ENCODE data around the gene SMAD2. TPM values are rescaled to one million over a fixed set of nuclear protein-coding genes. Genes with fewer than 3 reads are reported as not detected.
"Not testable (repeated sequence)": the region's sequence is repeated elsewhere in the genome, so short reads cannot be mapped to it uniquely, and the experiment has no call there.

The SMAD2 gene
- total and polyA plus RNA-seq, 4 donors: 11.8 to 31.3 (median 22.8) TPM

DNA sequence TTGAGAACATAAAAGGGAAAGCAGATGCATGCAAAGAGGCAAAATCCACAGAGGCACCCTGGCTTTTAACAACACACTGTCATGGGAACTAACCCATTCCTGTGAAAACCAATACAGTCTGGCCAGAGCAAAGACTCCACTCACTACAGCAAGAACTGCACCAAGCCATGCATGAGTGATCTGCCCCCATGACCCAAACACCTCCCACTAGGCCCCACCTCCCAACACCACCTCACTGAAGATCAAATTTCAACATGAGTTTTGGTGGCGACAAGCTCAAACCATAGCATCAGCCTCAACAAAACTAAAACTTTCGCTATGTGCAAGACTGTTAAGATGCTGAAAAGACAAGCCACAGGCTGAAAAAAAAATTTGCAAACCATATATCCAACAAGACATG is 162.8 kb downstream of the SMAD2 start:
- H3K27me3 ChIP-seq (ENCODE audit: control insufficient read depth in 4 of 4, insufficient read depth in 4 of 4, low read length in 3 of 4): no peaks in the 10 kb centered on the region
- no peaks in the 10 kb centered on the region for H3K36me3 ChIP-seq (ENCODE audit: control insufficient read depth in 4 of 4, insufficient read depth in 3 of 4, low read depth in 1 of 4, low read length in 3 of 4)
- no peaks in the 10 kb centered on the region for H3K4me1 ChIP-seq (ENCODE audit: control insufficient read depth in 4 of 4, insufficient read depth in 4 of 4, low read length in 3 of 4)
- H3K9me3 ChIP-seq (ENCODE audit: control insufficient read depth in 4 of 4, low read length in 3 of 4): peaks cover 0 to 4% (median 1%) of the 10 kb centered on the region in 4 donors
- no peak overlapping the region for H3K4me3 ChIP-seq (ENCODE audit: low read depth in 1 of 3, low read length in 3 of 3)
- TF ChIP-seq RXRA (IDR thresholded peaks at IDR 0.05): no peak
- H3K9ac ChIP-seq (ENCODE audit: low read depth in 1 of 2, low read length in 2 of 2): no peak overlapping the region
- DNase-seq (ENCODE audit: low spot score): no peak
- H3K27ac ChIP-seq (ENCODE audit: low read depth in 1 of 2, low read length in 2 of 2): no peak overlapping the region
- WGBS: 90% methylated on average over 2 of the region's 2 CpGs

DNA sequence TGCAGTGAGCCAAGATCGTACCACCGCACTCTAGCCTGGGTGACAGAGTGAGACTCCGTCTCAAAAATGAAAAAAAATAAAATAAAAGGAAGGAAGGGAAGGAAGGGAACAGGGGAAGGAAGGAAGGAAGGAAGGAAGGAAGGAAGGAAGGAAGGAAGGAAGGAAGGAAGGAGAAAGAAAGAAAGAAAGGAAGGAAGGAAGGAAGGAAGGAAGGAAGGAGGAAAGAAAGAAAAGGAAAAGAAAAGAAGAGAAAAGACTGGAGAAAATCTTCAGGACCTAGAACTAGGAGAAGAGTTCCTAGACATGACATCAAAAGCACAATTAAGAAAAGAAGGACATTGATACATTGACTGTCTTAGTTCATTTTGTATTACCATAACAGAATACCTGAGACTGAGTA is 163.3 kb downstream of the SMAD2 start:
- WGBS: 98% methylated on average over 3 of the region's 3 CpGs
- H3K4me1 ChIP-seq (ENCODE audit: control insufficient read depth in 4 of 4, insufficient read depth in 4 of 4, low read length in 3 of 4); DNase-seq (ENCODE audit: low spot score); H3K4me3 ChIP-seq (ENCODE audit: low read depth in 1 of 3, low read length in 3 of 3); H3K27me3 ChIP-seq (ENCODE audit: control insufficient read depth in 4 of 4, insufficient read depth in 4 of 4, low read length in 3 of 4); H3K36me3 ChIP-seq (ENCODE audit: control insufficient read depth in 4 of 4, insufficient read depth in 3 of 4, low read depth in 1 of 4, low read length in 3 of 4); H3K27ac ChIP-seq (ENCODE audit: low read depth in 1 of 2, low read length in 2 of 2); H3K9ac ChIP-seq (ENCODE audit: low read depth in 1 of 2, low read length in 2 of 2); H3K9me3 ChIP-seq (ENCODE audit: control insufficient read depth in 4 of 4, low read length in 3 of 4): not testable (repeated sequence)

Small RNA genes within 50 kb of the gene (small RNA-seq; reads per million reads assigned to genes)
- gene AC120349.2 (not detected), gene MTCO2P2 (not detected)

Measured in liver (tissue), 10 donors.